HepG2 (cell line): ENCODE measurements around the gene SEH1L. TPM values are rescaled to one million over a fixed set of nuclear protein-coding genes. Genes with fewer than 3 reads are reported as not detected.
A peak's percentile ranks its signal among the peaks of the same experiment; 100 is the strongest.

ENCODE experiments used
- BCL3 ChIP-seq: sonication (generic); formaldehyde crosslinking; IDR thresholded peaks from 2 replicates; pipeline ENCODE4 v1.5.1; 2020; ENCODE audit warnings: mild to moderate bottlenecking, missing genetic modification reagents, moderate library complexity
- BCL6 ChIP-seq: IDR thresholded peaks from 2 replicates; pipeline ENCODE4 v1.6.1; 2016; ENCODE audit warnings: missing genetic modification reagents, missing compliant biosample characterization
- EEA1 ChIP-seq: sonication (generic); formaldehyde crosslinking; IDR thresholded peaks from 2 replicates; pipeline ENCODE4 v1.5.1; 2020; ENCODE audit warnings: mild to moderate bottlenecking, missing genetic modification reagents, borderline replicate concordance
- GATA4 ChIP-seq: sonication (generic); IDR thresholded peaks from 2 replicates; pipeline ENCODE4 v1.6.1; 2016; ENCODE audit warnings: antibody characterized with exemption, low read depth, borderline replicate concordance
- HCFC1 ChIP-seq: fragments of 150-350 bp; IDR thresholded peaks from 2 replicates; pipeline ENCODE4 v1.6.1; 2014; ENCODE audit warnings: low read depth, low read length
- HOXA9 ChIP-seq: sonication (generic); formaldehyde crosslinking; IDR thresholded peaks from 2 replicates; pipeline ENCODE4 v1.8.1; 2022; ENCODE audit warnings: missing genetic modification reagents, mild to moderate bottlenecking, moderate library complexity, borderline replicate concordance
- IKZF1 ChIP-seq: fragments of 450-650 bp; IDR thresholded peaks from 2 replicates; pipeline ENCODE4 v1.7.1; 2016
- MXD4 ChIP-seq: IDR thresholded peaks from 2 replicates; pipeline ENCODE4 v1.6.1; 2016; ENCODE audit warnings: mild to moderate bottlenecking, missing biosample characterization, missing genetic modification reagents
- MYC ChIP-seq: sonication (generic); formaldehyde crosslinking; IDR thresholded peaks from 2 replicates; pipeline ENCODE4 v1.9.0; 2021; ENCODE audit warnings: missing genetic modification reagents, borderline replicate concordance
- MZF1 ChIP-seq: sonication (generic); formaldehyde crosslinking; IDR thresholded peaks from 2 replicates; pipeline ENCODE4 v1.8.1; 2023; ENCODE audit warnings: mild to moderate bottlenecking, missing genetic modification reagents, borderline replicate concordance
- NCOR1 ChIP-seq: fragments of 200-600 bp; sonication (generic); IDR thresholded peaks from 2 replicates; pipeline ENCODE4 v1.7.0; 2017; ENCODE audit warnings: antibody characterized with exemption, low read length, borderline replicate concordance
- NR2F2 ChIP-seq: IDR thresholded peaks from 2 replicates; pipeline ENCODE4 v1.6.1; 2012; ENCODE audit warnings: low read depth, inconsistent platforms, borderline replicate concordance
- PHF5A ChIP-seq: IDR thresholded peaks from one replicate; pipeline ENCODE4 v1.6.1; 2018; ENCODE audit warnings: low read depth, missing genetic modification reagents; ENCODE audit not compliant: unreplicated experiment
- SMAD9 ChIP-seq: sonication (generic); formaldehyde crosslinking; IDR thresholded peaks from 2 replicates; pipeline ENCODE4 v1.5.1; 2020; ENCODE audit warnings: mild to moderate bottlenecking, missing genetic modification reagents
- TOE1 ChIP-seq: sonication (generic); formaldehyde crosslinking; IDR thresholded peaks from 2 replicates; pipeline ENCODE4 v1.4.0; 2020; ENCODE audit warnings: mild to moderate bottlenecking, missing genetic modification reagents
- ZBTB21 ChIP-seq: sonication (generic); formaldehyde crosslinking; IDR thresholded peaks from 2 replicates; pipeline ENCODE4 v1.4.0; 2020; ENCODE audit warnings: missing genetic modification reagents
- ZFX ChIP-seq: sonication (generic); formaldehyde crosslinking; IDR thresholded peaks from 2 replicates; pipeline ENCODE4 v1.4.0; 2020; ENCODE audit warnings: mild to moderate bottlenecking, low read depth, missing genetic modification reagents, moderate library complexity
- ZFY ChIP-seq: sonication (generic); formaldehyde crosslinking; IDR thresholded peaks from 2 replicates; pipeline ENCODE4 v1.4.0; 2020; ENCODE audit warnings: missing genetic modification reagents
- ZNF143 ChIP-seq: sonication (generic); formaldehyde crosslinking; IDR thresholded peaks from 2 replicates; pipeline ENCODE4 v1.4.0; 2020; ENCODE audit warnings: missing genetic modification reagents
- ZNF274 ChIP-seq: sonication (generic); formaldehyde crosslinking; IDR thresholded peaks from 2 replicates; pipeline ENCODE4 v1.5.1; 2020; ENCODE audit warnings: mild to moderate bottlenecking, missing genetic modification reagents
- ZNF30 ChIP-seq: sonication (generic); formaldehyde crosslinking; IDR thresholded peaks from 2 replicates; pipeline ENCODE4 v1.5.0; 2020; ENCODE audit warnings: mild to moderate bottlenecking, missing genetic modification reagents
- ZNF317 ChIP-seq: sonication (generic); formaldehyde crosslinking; IDR thresholded peaks from 2 replicates; pipeline ENCODE4 v1.5.0; 2020; ENCODE audit warnings: mild to moderate bottlenecking, missing genetic modification reagents
- ZNF337 ChIP-seq: sonication (generic); formaldehyde crosslinking; IDR thresholded peaks from 2 replicates; pipeline ENCODE4 v1.5.1; 2020; ENCODE audit warnings: missing genetic modification reagents, low read depth, mild to moderate bottlenecking, borderline replicate concordance
- ZNF44 ChIP-seq: sonication (generic); formaldehyde crosslinking; IDR thresholded peaks from 2 replicates; pipeline ENCODE4 v1.5.1; 2020; ENCODE audit warnings: mild to moderate bottlenecking, missing genetic modification reagents
- ZNF460 ChIP-seq: sonication (generic); formaldehyde crosslinking; IDR thresholded peaks from 2 replicates; pipeline ENCODE4 v1.5.1; 2020; ENCODE audit warnings: missing genetic modification reagents, mild to moderate bottlenecking, borderline replicate concordance
- ZNF484 ChIP-seq: sonication (generic); formaldehyde crosslinking; IDR thresholded peaks from 2 replicates; pipeline ENCODE4 v1.5.1; 2020; ENCODE audit warnings: mild to moderate bottlenecking, low read depth, missing genetic modification reagents, borderline replicate concordance
- ZNF597 ChIP-seq: sonication (generic); formaldehyde crosslinking; IDR thresholded peaks from 2 replicates; pipeline ENCODE4 v1.5.0; 2020; ENCODE audit warnings: missing genetic modification reagents
- ZNF670 ChIP-seq: sonication (generic); formaldehyde crosslinking; IDR thresholded peaks from 2 replicates; pipeline ENCODE4 v1.8.0; 2022; ENCODE audit warnings: mild to moderate bottlenecking, missing genetic modification reagents, borderline replicate concordance
- ZNF768 ChIP-seq: sonication (generic); formaldehyde crosslinking; IDR thresholded peaks from 2 replicates; pipeline ENCODE4 v1.4.0; 2020; ENCODE audit warnings: missing genetic modification reagents
- ZNF781 ChIP-seq: sonication (generic); formaldehyde crosslinking; IDR thresholded peaks from 2 replicates; pipeline ENCODE4 v1.5.1; 2020; ENCODE audit warnings: borderline replicate concordance, mild to moderate bottlenecking, missing genetic modification reagents; ENCODE audit errors: not compliant biosample characterization
- polyA plus RNA-seq, 8 experiments: library from polyadenylated mRNA; depleted of rRNA in 3 of 8; stranded (reverse) in 7 of 8; unstranded in 1 of 8; fragments of >200 nt; fragmentation: Illumina TruSeq in 4 of 8; extraction: Trizol in 4 of 8; gene quantifications; 2 replicates each; pipeline versions ENCODE4 v1.2.1 to v1.2.3, GENCODE V29; 2011 to 2016; ENCODE audit warnings: low read depth in 4 of 8, missing spikeins in 1 of 8, mixed read lengths in 1 of 8; ENCODE audit not compliant: insufficient read depth in 1 of 8
- total RNA-seq, 5 experiments: library from RNA; depleted of rRNA; stranded (reverse); fragments of >200 nt; fragmentation: Illumina TruSeq; extraction: Trizol; gene quantifications; 2 replicates each; pipeline ENCODE4 v1.2.3, GENCODE V29; 2016; ENCODE audit warnings: low read depth in 1 of 5

Gene SEH1L
- total and polyA plus RNA-seq, 2 of the 13 experiments (the other 11 are each of a cell fraction or from before 2014, with no cell fraction given) = 59.6 to 63.5 TPM

- TF ChIP-seq NCOR1 (no peak), PHF5A (CRISPR knock-in tag) (no peak), ZNF337 (CRISPR knock-in tag) (no peak), ZNF30 (CRISPR knock-in tag) (0 out of 2 replicates have a peak, but pooled peaks have one; percentile 66), NR2F2 (0 out of 2 replicates have a peak, but pooled peaks have one; percentile 7), ZNF274 (peak; percentile 60; the same call in 1 of the 2 replicates), MYC (peak; percentile 58; the same call in 1 of the 2 replicates), ZNF484 (CRISPR knock-in tag) (no peak), HOXA9 (CRISPR knock-in tag) (no peak; the same call in 1 of the 2 replicates), ZFY (0 out of 2 replicates have a peak, but pooled peaks have one; percentile 0), MXD4 (CRISPR knock-in tag) (no peak), GATA4 (0 out of 2 replicates have a peak, but pooled peaks have one; percentile 7), EEA1 (CRISPR knock-in tag) (no peak; the same call in 1 of the 2 replicates), HCFC1 (no peak), BCL6 (CRISPR knock-in tag) (peak; percentile 28; the same call in 1 of the 2 replicates), TOE1 (CRISPR knock-in tag) (no peak), ZNF460 (CRISPR knock-in tag) (no peak), ZNF768 (peak; percentile 53; the same call in 1 of the 2 replicates), ZNF317 (CRISPR knock-in tag) (peak; percentile 25; the same call in 1 of the 2 replicates), IKZF1 (no peak), MZF1 (CRISPR knock-in tag) (no peak), ZNF781 (CRISPR knock-in tag) (peak; percentile 86), ZFX (CRISPR knock-in tag) (peak; percentile 31), ZNF44 (CRISPR knock-in tag) (peak; percentile 53; the same call in 1 of the 2 replicates), BCL3 (CRISPR knock-in tag) (no peak), ZNF670 (CRISPR knock-in tag) (0 out of 2 replicates have a peak, but pooled peaks have one; percentile 22), SMAD9 (0 out of 2 replicates have a peak, but pooled peaks have one; percentile 80), ZBTB21 (CRISPR knock-in tag) (no peak), ZNF143 (CRISPR knock-in tag) (peak; percentile 58), ZNF597 (CRISPR knock-in tag) (no peak)
These were observed at the start of gene SEH1L (continued) for GRCh38 chr18:12947285-12948049.
